ENCODE measurements around the gene TRPM3.

- TF ChIP-seq ZNF292 (tag by site-specific recombination; IDR thresholded peaks at IDR 0.05; ENCODE audit: borderline replicate concordance, low read depth) (no peak), ZNF133 (tag by site-specific recombination; IDR thresholded peaks at IDR 0.05) (no peak), YY1 (tag by site-specific recombination; IDR thresholded peaks at IDR 0.05) (no peak), BCL11B (tag by site-specific recombination; IDR thresholded peaks at IDR 0.05; ENCODE audit: low read depth) (no peak), CTCF (tag by site-specific recombination; IDR thresholded peaks at IDR 0.05) (no peak), ZNF274 (IDR thresholded peaks at IDR 0.05; ENCODE audit: low read length) (no peak), ZNF274 (tag by site-specific recombination; IDR thresholded peaks at IDR 0.05; ENCODE audit: borderline replicate concordance) (no peak), GLI4 (tag by site-specific recombination; IDR thresholded peaks at IDR 0.05) (no peak), ZNF394 (tag by site-specific recombination; IDR thresholded peaks at IDR 0.05; ENCODE audit: borderline replicate concordance) (no peak), EGR2 (tag by site-specific recombination; IDR thresholded peaks at IDR 0.05; ENCODE audit: low read depth) (no peak), ZSCAN16 (tag by site-specific recombination; IDR thresholded peaks at IDR 0.05) (no peak), REPIN1 (tag by site-specific recombination; IDR thresholded peaks at IDR 0.05; ENCODE audit: low read depth) (no peak), ZNF558 (tag by site-specific recombination; IDR thresholded peaks at IDR 0.05) (no peak)
- TF ChIP-seq, protein P1, sequence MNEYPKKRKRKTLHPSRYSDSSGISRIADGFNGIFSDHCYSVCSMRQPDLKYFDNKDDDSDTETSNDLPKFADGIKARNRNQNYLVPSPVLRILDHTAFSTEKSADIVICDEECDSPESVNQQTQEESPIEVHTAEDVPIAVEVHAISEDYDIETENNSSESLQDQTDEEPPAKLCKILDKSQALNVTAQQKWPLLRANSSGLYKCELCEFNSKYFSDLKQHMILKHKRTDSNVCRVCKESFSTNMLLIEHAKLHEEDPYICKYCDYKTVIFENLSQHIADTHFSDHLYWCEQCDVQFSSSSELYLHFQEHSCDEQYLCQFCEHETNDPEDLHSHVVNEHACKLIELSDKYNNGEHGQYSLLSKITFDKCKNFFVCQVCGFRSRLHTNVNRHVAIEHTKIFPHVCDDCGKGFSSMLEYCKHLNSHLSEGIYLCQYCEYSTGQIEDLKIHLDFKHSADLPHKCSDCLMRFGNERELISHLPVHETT (tag by site-specific recombination; IDR thresholded peaks at IDR 0.05), result no peak
Measured at GRCh38 chr9:70805949-70806348, 315.5 kb downstream of the TRPM3 start.
